Suprapubic skin (tissue), 4 donors: ENCODE measurements around the gene PODXL.

Experiments used
- EP300 ChIP-seq: sonication (generic); formaldehyde crosslinking; IDR thresholded peaks from one replicate; pipeline ENCODE4 v1.6.1; 2017; ENCODE audit warnings: antibody characterized with exemption
- POLR2A ChIP-seq, 2 donors: fragments of 450-650 bp; IDR thresholded peaks; one replicate each; pipeline ENCODE4 v1.6.1; 2017; ENCODE audit warnings: antibody characterized with exemption in 2 of 2, mild to moderate bottlenecking in 2 of 2, moderate library complexity in 2 of 2
- POLR2AphosphoS5 ChIP-seq, 3 donors: sonication (generic); formaldehyde crosslinking; IDR thresholded peaks; one replicate each; pipeline ENCODE4 v1.6.1; 2017; ENCODE audit warnings: antibody characterized with exemption in 3 of 3
- TF ChIP-seq, protein P1 (sequence below), 2 donors: fragments of 200-600 bp in 1 of 2; fragments of 450-650 bp in 1 of 2; sonication (generic) in 1 of 2; IDR thresholded peaks; one replicate each; pipeline ENCODE4 v1.5.1; 2016 to 2019; ENCODE audit warnings: antibody characterized with exemption in 2 of 2, mild to moderate bottlenecking in 1 of 2, moderate library complexity in 1 of 2

GRCh38 chr7:131530137-131530536 is 26.3 kb downstream of the PODXL start:
- TF ChIP-seq, protein P1, sequence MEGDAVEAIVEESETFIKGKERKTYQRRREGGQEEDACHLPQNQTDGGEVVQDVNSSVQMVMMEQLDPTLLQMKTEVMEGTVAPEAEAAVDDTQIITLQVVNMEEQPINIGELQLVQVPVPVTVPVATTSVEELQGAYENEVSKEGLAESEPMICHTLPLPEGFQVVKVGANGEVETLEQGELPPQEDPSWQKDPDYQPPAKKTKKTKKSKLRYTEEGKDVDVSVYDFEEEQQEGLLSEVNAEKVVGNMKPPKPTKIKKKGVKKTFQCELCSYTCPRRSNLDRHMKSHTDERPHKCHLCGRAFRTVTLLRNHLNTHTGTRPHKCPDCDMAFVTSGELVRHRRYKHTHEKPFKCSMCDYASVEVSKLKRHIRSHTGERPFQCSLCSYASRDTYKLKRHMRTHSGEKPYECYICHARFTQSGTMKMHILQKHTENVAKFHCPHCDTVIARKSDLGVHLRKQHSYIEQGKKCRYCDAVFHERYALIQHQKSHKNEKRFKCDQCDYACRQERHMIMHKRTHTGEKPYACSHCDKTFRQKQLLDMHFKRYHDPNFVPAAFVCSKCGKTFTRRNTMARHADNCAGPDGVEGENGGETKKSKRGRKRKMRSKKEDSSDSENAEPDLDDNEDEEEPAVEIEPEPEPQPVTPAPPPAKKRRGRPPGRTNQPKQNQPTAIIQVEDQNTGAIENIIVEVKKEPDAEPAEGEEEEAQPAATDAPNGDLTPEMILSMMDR (IDR thresholded peaks at IDR 0.05) = no peak
- TF ChIP-seq EP300 (no peak), POLR2A (IDR thresholded peaks at IDR 0.05) (no peak), POLR2AphosphoS5 (IDR thresholded peaks at IDR 0.05) (no peak)
